Fibroblast of skin of right quadriceps (primary cell): Measurements from ENCODE around the gene RBM11.

Source experiments
- DNase-seq: peaks from one replicate; pipeline ENCODE4 v3.0.0-alpha.2; 2013

Gene RBM11

GRCh38 chr21:14271641-14272040 lies 55.7 kb downstream of the RBM11 start:
- no peak for DNase-seq

DNA sequence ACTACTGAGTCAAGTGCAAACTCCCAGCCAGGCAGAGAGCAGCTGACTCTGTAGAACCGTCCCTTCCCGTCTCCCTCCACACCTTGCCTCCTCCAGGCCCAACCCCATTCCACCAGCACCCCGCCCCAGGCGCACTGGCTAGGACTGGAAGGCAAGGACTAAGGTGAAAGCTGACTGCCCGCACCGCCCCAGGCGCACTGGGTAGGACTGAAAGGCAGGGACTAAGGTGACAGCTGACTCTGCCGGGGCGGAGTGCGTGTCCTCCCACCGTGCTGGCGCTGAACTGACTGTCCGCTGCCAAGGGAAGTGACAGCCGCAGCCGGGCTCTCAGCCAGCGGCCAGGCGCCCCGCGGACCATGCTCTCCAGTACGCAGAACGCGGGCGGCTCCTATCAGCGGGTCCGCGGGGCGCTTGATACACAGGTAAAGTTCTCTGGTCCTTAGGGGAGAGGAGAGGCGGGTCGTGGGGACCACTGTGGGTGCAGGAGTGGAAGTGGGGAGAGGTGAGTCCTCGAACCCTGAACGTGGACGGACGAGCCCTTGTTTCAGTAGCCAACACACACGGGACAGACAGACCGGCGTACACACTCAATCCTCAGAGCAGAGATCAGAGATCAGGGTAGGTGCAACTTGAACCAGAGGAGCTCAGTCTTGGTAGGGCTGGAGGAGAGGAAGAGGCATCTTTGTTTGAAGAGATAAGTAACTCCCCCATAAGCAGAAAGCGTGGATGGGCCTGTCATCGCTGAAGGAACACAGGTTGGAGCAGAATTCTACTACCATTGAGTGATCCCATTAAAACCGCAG lies 58.0 kb downstream of the RBM11 start:
- DNase-seq, result no peak

DNA sequence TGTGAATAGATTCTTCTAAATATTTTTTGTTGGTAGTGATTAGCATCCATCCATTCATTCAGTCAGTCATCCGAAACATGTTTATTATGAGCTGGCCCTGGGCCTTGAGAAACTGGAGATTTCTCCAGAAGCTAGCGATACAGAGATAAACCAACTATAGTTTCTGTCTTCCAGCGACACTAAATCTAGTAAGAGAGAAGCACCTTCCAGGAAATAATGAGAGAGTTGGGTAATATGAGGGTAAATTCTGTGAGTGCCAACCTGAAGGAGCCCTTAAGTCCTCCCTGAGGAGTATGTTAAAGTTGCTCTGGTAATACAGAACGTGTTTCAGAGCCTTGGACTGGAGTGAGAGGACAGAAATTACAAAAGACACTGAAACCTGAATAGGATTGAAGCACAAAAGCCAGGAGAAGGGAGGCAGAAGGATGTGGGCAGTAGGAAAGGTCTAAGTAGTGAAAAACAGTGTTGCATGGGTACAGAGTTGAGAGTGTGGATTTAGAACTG lies 59.8 kb downstream of the RBM11 start:
- DNase-seq, result no peak
